Left ventricle myocardium inferior (tissue), 1 donor: ENCODE results near the gene KDM2A. TPM values are rescaled to one million over a fixed set of nuclear protein-coding genes. Genes with fewer than 3 reads are reported as not detected.

Experiments
- DNase-seq: peaks from one replicate; pipeline ENCODE4 v3.0.0-alpha.2; 2020
- H3K27ac ChIP-seq: fragments of 200-600 bp; replicated peaks from 2 replicates; pipeline ENCODE4 v1.8.0; 2021
- H3K27me3 ChIP-seq: fragments of 200-600 bp; 2 replicates; pipeline ENCODE4 v1.8.0; 2021; ENCODE audit warnings: low read depth
- H3K36me3 ChIP-seq: fragments of 200-600 bp; 2 replicates; pipeline ENCODE4 v1.8.0; 2021
- H3K4me1 ChIP-seq: fragments of 200-600 bp; 2 replicates; pipeline ENCODE4 v1.8.0; 2021
- H3K4me3 ChIP-seq: fragments of 200-600 bp; 2 replicates; pipeline ENCODE4 v1.8.0; 2021; ENCODE audit warnings: mild to moderate bottlenecking, moderate library complexity
- H3K9me3 ChIP-seq: fragments of 200-600 bp; replicated peaks from 2 replicates; pipeline ENCODE4 v1.8.0; 2021
- intact Hi-C: fragments of 100-400 bp; cut with micrococcal nuclease; formaldehyde crosslinking; loops from one replicate; pipeline ENCODE4 v1.11.0; 2022
- total RNA-seq: library from RNA; stranded (reverse); fragmentation: NEBNext Ultra II Directional; extraction: Animal tissue kit (Norgen Biotek cat#: 25700); gene quantifications from one replicate; pipeline ENCODE4 v1.2.1, GENCODE V29; 2021
- TF ChIP-seq, protein P1 (sequence below): fragments of 200-600 bp; IDR thresholded peaks from 2 replicates; pipeline ENCODE4 v1.8.0; 2021; ENCODE audit warnings: antibody characterized with exemption, mild to moderate bottlenecking, borderline replicate concordance
- donor health status: DM: no; HTN: yes; CAD: no; lungs with severe emphysema.

KDM2A gene
- total RNA-seq, 1 donor from 2014 or later: 37.6 TPM

DNA sequence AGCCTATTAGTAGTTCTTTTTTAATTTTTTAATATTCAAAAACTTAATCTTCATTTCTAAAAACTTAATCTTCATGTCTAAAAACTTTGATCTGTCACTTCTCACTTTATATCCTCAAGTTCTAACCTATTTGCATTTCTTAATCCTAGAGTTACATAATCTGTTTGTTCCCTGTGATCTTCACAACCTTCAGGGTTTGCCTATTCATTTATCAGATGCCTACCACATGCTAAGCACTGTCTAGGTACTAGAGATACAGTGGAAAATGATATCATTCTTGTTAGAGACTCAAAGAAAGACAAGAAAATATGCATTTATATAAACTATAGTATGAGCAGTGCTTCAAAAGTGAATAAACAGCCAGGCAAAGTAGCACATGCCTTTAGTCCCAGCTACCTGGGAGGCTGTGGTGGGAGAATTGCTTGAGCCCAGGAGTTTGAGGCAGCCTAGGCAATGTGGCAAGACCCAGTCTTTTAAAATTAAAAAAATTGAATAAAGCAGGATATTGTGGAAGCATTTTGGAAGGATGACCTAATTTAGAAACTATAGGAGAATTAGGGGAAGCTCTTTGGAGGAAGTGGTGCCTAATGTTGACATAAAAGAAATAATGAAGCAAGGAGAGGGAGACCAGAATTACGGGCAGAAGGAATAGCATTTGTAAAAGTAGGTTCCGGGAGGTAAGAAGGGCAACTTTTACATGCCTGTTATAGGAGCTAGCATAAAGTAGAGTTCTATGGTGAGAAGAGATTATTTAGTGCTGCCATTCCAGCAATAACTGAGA lies 92.8 kb downstream of the KDM2A start:
- peaks cover 71% of the 10 kb centered on the region for H3K36me3 ChIP-seq

DNA sequence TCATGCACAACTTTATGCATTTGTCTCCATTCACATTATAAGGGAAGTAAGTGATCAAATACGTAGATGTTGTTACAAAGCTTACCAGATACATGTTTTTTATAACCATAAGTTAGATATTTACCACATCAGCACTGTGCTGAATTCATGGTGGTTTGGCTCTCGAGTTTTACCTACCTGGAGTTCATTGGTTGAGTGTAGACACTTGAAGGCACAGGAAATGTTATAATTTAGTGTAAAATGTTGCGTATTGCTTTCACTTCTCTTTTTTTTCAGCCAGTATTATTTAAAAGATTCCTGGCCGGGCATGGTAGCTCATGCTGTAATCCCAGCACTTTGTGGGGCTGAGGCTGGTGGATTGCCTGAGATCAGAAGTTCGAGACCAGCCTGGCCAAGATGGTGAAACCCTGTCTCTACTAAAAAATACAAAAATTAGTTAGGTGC lies 94.1 kb downstream of the KDM2A start:
- intact Hi-C loops: no loop called here
- H3K9me3 ChIP-seq: no peaks in the 10 kb centered on the region
- TF ChIP-seq, protein P1, sequence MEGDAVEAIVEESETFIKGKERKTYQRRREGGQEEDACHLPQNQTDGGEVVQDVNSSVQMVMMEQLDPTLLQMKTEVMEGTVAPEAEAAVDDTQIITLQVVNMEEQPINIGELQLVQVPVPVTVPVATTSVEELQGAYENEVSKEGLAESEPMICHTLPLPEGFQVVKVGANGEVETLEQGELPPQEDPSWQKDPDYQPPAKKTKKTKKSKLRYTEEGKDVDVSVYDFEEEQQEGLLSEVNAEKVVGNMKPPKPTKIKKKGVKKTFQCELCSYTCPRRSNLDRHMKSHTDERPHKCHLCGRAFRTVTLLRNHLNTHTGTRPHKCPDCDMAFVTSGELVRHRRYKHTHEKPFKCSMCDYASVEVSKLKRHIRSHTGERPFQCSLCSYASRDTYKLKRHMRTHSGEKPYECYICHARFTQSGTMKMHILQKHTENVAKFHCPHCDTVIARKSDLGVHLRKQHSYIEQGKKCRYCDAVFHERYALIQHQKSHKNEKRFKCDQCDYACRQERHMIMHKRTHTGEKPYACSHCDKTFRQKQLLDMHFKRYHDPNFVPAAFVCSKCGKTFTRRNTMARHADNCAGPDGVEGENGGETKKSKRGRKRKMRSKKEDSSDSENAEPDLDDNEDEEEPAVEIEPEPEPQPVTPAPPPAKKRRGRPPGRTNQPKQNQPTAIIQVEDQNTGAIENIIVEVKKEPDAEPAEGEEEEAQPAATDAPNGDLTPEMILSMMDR: no peak
- H3K36me3 ChIP-seq: peaks cover 75% of the 10 kb centered on the region
- no peak overlapping the region for H3K4me3 ChIP-seq
- H3K27me3 ChIP-seq: no peaks in the 10 kb centered on the region
- DNase-seq: no peak
- H3K27ac ChIP-seq: no peak overlapping the region
- H3K4me1 ChIP-seq: no peaks in the 10 kb centered on the region

More for the DNA sequence above, 92.8 kb downstream of the KDM2A start:
- Histone ChIP-seq H3K27ac (no peak overlapping the region), H3K9me3 (no peaks in the 10 kb centered on the region), H3K4me3 (no peak overlapping the region), H3K27me3 (no peaks in the 10 kb centered on the region), H3K4me1 (no peaks in the 10 kb centered on the region)
- no peak for DNase-seq
- intact Hi-C loops: no loop called here
- TF ChIP-seq, protein P1: no peak

DNA sequence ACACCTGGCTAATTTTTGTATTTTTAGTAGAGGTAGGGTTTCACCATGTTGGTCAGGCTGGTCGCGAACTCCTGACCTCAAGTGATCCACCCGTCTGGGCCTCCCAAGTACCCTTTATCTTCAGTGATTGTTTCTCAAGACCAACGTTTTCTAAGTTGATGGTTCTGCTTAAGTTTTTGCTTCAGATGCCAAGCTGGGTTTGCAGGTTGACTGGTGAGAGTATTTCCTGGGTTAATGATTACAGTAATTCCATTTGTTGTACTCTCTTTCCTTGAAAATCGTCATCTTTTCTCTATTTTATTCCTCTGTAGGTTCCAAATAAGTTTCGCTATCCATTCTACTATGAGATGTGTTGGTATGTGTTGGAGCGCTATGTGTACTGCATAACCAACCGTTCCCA lies 108.7 kb downstream of the KDM2A start:
- no peaks in the 10 kb centered on the region for H3K9me3 ChIP-seq
- peaks cover 92% of the 10 kb centered on the region for H3K36me3 ChIP-seq
- H3K27me3 ChIP-seq: no peaks in the 10 kb centered on the region
- H3K4me1 ChIP-seq: no peaks in the 10 kb centered on the region
- DNase-seq: no peak
- intact Hi-C loops: no loop called here
- no peak overlapping the region for H3K4me3 ChIP-seq
- TF ChIP-seq, protein P1: no peak
- H3K27ac ChIP-seq: no peak overlapping the region

DNA sequence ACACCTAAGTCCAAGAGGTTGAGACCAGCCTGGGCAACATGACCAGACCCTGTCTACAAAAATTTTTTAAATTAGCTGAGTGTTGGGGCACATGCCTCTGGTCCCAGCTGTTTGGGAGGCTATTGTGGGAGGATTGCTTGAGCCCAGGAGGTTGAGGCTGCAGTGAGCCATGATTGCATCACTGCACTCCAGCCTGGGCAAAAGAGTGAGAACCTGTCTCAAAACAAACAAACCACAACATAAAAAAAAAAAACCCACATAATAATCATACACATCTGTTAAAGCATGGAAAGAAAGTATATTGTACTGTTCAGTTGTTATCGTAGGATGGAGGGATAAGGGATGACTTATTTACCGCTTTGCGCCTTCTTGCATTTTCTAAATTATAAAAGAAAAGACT lies 111.3 kb downstream of the KDM2A start:
- Histone ChIP-seq H3K27me3 (no peaks in the 10 kb centered on the region), H3K36me3 (peaks cover 78% of the 10 kb centered on the region), H3K4me1 (no peaks in the 10 kb centered on the region), H3K27ac (no peak overlapping the region), H3K9me3 (no peaks in the 10 kb centered on the region), H3K4me3 (no peak overlapping the region)
- TF ChIP-seq, protein P1: no peak
- DNase-seq: no peak
- intact Hi-C loops: no loop called here

DNA sequence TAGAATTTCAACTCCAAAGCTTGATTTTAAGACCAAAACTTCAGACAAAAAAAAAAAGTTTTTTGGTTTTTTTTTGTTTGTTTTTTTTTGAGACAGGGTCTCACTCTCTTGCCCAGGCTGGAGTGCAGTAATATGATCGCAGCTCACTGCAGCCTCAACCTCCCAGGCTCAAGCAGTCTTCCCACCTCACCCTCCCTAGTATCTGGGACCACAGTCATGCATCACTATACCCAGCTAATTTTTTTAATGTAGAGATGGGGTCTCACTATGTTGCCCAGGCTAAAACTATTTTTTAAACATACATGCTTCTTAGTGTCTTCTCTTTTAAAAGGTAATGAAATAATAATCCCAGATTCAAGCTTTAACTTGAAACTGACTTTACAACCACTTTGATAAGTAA lies 111.8 kb downstream of the KDM2A start:
- Histone ChIP-seq H3K36me3 (peaks cover 75% of the 10 kb centered on the region), H3K4me1 (no peaks in the 10 kb centered on the region), H3K9me3 (no peaks in the 10 kb centered on the region), H3K4me3 (no peak overlapping the region), H3K27ac (no peak overlapping the region), H3K27me3 (no peaks in the 10 kb centered on the region)
- DNase-seq: no peak
- TF ChIP-seq, protein P1: no peak
- intact Hi-C loops: no loop called here
